ENCODE measurements around the gene IL16.

Gene IL16

GRCh38 chr15:81264072-81264857, 67.6 kb downstream of the IL16 start:
- Histone ChIP-seq H3K9me3 (ENCODE audit: control insufficient read depth, low read length) (no peaks in the 10 kb centered on the region), H3K27ac (no peak overlapping the region), H3K36me3 (ENCODE audit: control insufficient read depth, insufficient read depth, low read length) (no peaks in the 10 kb centered on the region), H3K4me2 (ENCODE audit: low read length) (no peak overlapping the region), H3K27me3 (ENCODE audit: control insufficient read depth, insufficient read depth, low read length) (no peaks in the 10 kb centered on the region), H3K4me1 (no peaks in the 10 kb centered on the region), H2AFZ (no peak overlapping the region), H3K4me3 (ENCODE audit: low read depth, low read length) (no peak overlapping the region), H3K79me2 (no peaks in the 10 kb centered on the region), H3K9ac (no peak overlapping the region)
- no peak for TF ChIP-seq CTCF (IDR thresholded peaks at IDR 0.05)

- Histone ChIP-seq H3K27me3 (ENCODE audit: control insufficient read depth, insufficient read depth, low read length) (no peaks in the 10 kb centered on the region), H3K4me1 (no peaks in the 10 kb centered on the region), H3K9me3 (ENCODE audit: control insufficient read depth, low read length) (no peaks in the 10 kb centered on the region), H3K4me3 (ENCODE audit: low read depth, low read length) (no peak overlapping the region), H3K79me2 (no peaks in the 10 kb centered on the region), H3K27ac (no peak overlapping the region), H2AFZ (peak overlapping the region; percentile 28), H3K36me3 (ENCODE audit: control insufficient read depth, insufficient read depth, low read length) (no peaks in the 10 kb centered on the region), H3K4me2 (ENCODE audit: low read length) (peak overlapping the region; percentile 2), H3K9ac (no peak overlapping the region)
- no peak for TF ChIP-seq CTCF (IDR thresholded peaks at IDR 0.05)
These were observed 68.7 kb downstream of the IL16 start for GRCh38 chr15:81265256-81265943.

DNA sequence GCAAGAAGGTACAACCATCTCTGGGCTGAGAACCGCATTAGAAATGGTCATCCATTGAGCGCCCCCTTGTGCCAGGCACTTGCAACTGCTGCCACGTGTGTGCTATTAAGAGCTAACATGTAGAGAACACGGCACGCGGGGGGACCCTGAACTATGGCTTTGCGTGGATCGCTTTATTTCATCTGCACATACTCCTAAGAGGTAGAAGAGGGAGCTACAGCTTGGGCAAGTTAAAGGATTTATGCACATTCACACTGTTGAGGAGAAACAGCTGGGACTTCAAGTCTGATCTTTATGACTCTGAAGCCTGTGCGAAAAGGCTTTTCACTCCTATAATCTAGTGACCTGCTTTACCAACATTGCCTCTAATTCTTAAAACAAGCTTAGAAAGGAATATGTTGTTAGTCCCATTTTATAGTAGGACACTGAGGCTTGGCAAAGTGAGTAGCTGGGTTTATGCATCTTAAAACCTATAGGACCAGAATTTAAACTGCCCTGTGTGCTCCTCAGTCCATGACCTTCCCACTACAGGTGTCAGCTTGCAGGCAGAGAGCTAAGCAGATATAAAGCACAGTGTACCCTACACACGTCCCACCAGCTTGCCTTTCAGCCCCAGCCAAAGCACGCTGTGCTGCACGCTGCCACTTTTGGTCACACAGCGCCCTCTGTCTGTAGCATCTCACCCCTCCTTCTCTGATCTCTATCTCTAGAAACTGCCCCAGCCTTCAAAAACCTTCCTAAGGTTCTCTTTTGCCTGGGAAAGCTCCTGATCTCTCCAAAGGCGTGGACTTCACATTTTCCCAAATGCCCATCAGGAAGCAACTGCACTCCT, 69.5 kb downstream of the IL16 start:
- no peak overlapping the region for H3K9ac ChIP-seq
- H3K36me3 ChIP-seq (ENCODE audit: control insufficient read depth, insufficient read depth, low read length), result no peaks in the 10 kb centered on the region
- TF ChIP-seq CTCF (IDR thresholded peaks at IDR 0.05), result peak; percentile 62
- no peaks in the 10 kb centered on the region for H3K79me2 ChIP-seq
- no peak overlapping the region for H3K4me3 ChIP-seq (ENCODE audit: low read depth, low read length)
- H3K9me3 ChIP-seq (ENCODE audit: control insufficient read depth, low read length), result no peaks in the 10 kb centered on the region
- H3K4me2 ChIP-seq (ENCODE audit: low read length), result peak overlapping the region; percentile 2
- H3K27ac ChIP-seq, result no peak overlapping the region
- H3K27me3 ChIP-seq (ENCODE audit: control insufficient read depth, insufficient read depth, low read length), result no peaks in the 10 kb centered on the region
- H2AFZ ChIP-seq, result peak overlapping the region; percentile 28
- no peaks in the 10 kb centered on the region for H3K4me1 ChIP-seq

DNA sequence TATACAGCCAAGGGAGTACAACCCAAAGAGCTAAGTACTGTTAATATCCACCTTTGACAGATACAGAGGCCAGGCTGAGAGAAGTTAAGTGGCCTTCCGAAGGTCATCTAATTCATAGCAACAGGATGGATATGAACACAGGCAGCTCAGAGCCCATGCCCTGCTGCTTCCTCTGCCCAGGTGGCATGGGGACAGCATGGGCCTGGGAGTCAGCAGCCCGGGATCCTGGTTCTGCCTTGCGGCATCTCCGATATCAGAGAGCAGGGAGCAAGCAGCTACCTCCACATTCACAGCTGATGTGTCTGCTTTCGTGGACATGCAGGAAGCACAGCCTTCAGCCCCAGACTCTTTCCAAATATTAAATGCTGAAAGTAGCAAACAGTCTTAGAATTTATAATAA, 71.7 kb downstream of the IL16 start:
- Histone ChIP-seq H3K27ac (no peak overlapping the region), H3K9ac (no peak overlapping the region), H3K4me1 (no peaks in the 10 kb centered on the region), H3K36me3 (ENCODE audit: control insufficient read depth, insufficient read depth, low read length) (no peaks in the 10 kb centered on the region), H3K79me2 (no peaks in the 10 kb centered on the region), H3K9me3 (ENCODE audit: control insufficient read depth, low read length) (no peaks in the 10 kb centered on the region), H3K4me2 (ENCODE audit: low read length) (no peak overlapping the region), H2AFZ (no peak overlapping the region), H3K4me3 (ENCODE audit: low read depth, low read length) (no peak overlapping the region), H3K27me3 (ENCODE audit: control insufficient read depth, insufficient read depth, low read length) (no peaks in the 10 kb centered on the region)
- no peak for TF ChIP-seq CTCF (IDR thresholded peaks at IDR 0.05)
